SK-N-SH (cell line): Measurements from ENCODE around the gene ZNRF4. TPM values are rescaled to one million over a fixed set of nuclear protein-coding genes. Genes with fewer than 3 reads are reported as not detected.

Source experiments
- CTCF ChIA-PET: fragments of 300-600, 350-600 bp; formaldehyde crosslinking; extraction: SDS; loops from one replicate; lab custom pipeline; 2021; lab: Yijun Ruan, JAX
- POLR2A ChIA-PET: fragments of 350-600 bp; sonication (Branson Sonifier 250); formaldehyde crosslinking; extraction: SDS; loops from one replicate; lab custom pipeline; 2020; ENCODE audit warnings: antibody characterized with exemption, inconsistent platforms; lab: Yijun Ruan, JAX
- DNase-seq: peaks from one replicate; pipeline ENCODE4 v3.0.0; 2012
- H2AFZ ChIP-seq: fragments of 200-600 bp; sonication (generic); 2 replicates; pipeline ENCODE4 v1.8.1; 2016; ENCODE audit warnings: antibody characterized with exemption, mild to moderate bottlenecking, low read depth
- H3F3A ChIP-seq: fragments of 200-600 bp; sonication (generic); replicated peaks from 2 replicates; pipeline ENCODE3; 2016; ENCODE audit warnings: antibody characterized with exemption, mild to moderate bottlenecking; ENCODE audit not compliant: insufficient read depth
- H3K27ac ChIP-seq, 2 experiments: fragments of 200-500 bp in 1 of 2; fragments of 200-600 bp in 1 of 2; sonication (Bioruptor generic) in 1 of 2; sonication (generic), shearing (Covaris generic) in 1 of 2; 2 replicates each; pipeline versions ENCODE4 v1.5.1 to v1.6.1; 2014 to 2016; ENCODE audit warnings: low read depth in 2 of 2, inconsistent platforms in 1 of 2, low read length in 1 of 2, mild to moderate bottlenecking in 1 of 2, mixed read lengths in 1 of 2
- H3K27me3 ChIP-seq: fragments of 200-600 bp; sonication (generic), shearing (Covaris generic); 2 replicates; pipeline ENCODE4 v1.6.1; 2016; ENCODE audit warnings: mixed run types; ENCODE audit not compliant: insufficient read depth
- H3K36me3 ChIP-seq, 2 experiments: fragments of 200-500 bp in 1 of 2; fragments of 200-600 bp in 1 of 2; sonication (Bioruptor generic) in 1 of 2; sonication (generic) in 1 of 2; replicated peaks in 1 of 2; 2 replicates each; pipeline versions ENCODE3 to v1.5.1; 2014 to 2016; ENCODE audit warnings: low read length in 1 of 2, mild to moderate bottlenecking in 1 of 2; ENCODE audit not compliant: insufficient read depth in 2 of 2, control insufficient read depth in 1 of 2
- H3K4me1 ChIP-seq, 2 experiments: fragments of 200-500 bp in 1 of 2; fragments of 200-600 bp in 1 of 2; sonication (Bioruptor generic) in 1 of 2; sonication (generic), shearing (Covaris generic) in 1 of 2; 2 replicates each; pipeline versions ENCODE4 v1.5.1 to v1.6.1; 2014 to 2016; ENCODE audit warnings: low read depth in 1 of 2, low read length in 1 of 2, mixed run types in 1 of 2; ENCODE audit not compliant: insufficient read depth in 2 of 2, control insufficient read depth in 1 of 2
- H3K4me2 ChIP-seq: fragments of 200-600 bp; sonication (generic), shearing (Covaris generic); 2 replicates; pipeline ENCODE4 v1.6.1; 2017; ENCODE audit warnings: mixed run types
- H3K4me3 ChIP-seq, 2 experiments: fragments of 200-500 bp in 1 of 2; fragments of 200-600 bp in 1 of 2; sonication (Bioruptor generic) in 1 of 2; sonication (generic), shearing (Covaris generic) in 1 of 2; 2 replicates each; pipeline versions ENCODE4 v1.5.1 to v1.8.1; 2014 to 2016; ENCODE audit warnings: low read depth in 2 of 2, inconsistent platforms in 1 of 2, low read length in 1 of 2, mild to moderate bottlenecking in 1 of 2, mixed read lengths in 1 of 2, moderate library complexity in 1 of 2
- H3K79me2 ChIP-seq: fragments of 200-600 bp; sonication (generic); 2 replicates; pipeline ENCODE4 v1.8.1; 2017; ENCODE audit warnings: mild to moderate bottlenecking; ENCODE audit not compliant: insufficient read depth
- H3K9ac ChIP-seq: fragments of 200-600 bp; sonication (generic); 2 replicates; pipeline ENCODE4 v1.6.1; 2017; ENCODE audit warnings: mixed run types
- H3K9me2 ChIP-seq: fragments of 200-600 bp; sonication (generic); 2 replicates; pipeline ENCODE4 v1.6.1; 2017; ENCODE audit warnings: mixed run types
- H3K9me3 ChIP-seq: fragments of 200-600 bp; sonication (generic); 2 replicates; pipeline ENCODE4 v1.6.1; 2017; ENCODE audit warnings: mixed run types, mild to moderate bottlenecking, moderate library complexity
- H4K20me1 ChIP-seq: fragments of 200-600 bp; sonication (generic); 2 replicates; pipeline ENCODE4 v1.6.1; 2017; ENCODE audit warnings: mild to moderate bottlenecking, mixed run types; ENCODE audit not compliant: insufficient read depth
- CHD2 ChIP-seq: fragments of 150-350 bp; IDR thresholded peaks from 2 replicates; pipeline ENCODE4 v1.6.1; 2018; ENCODE audit warnings: low read length; ENCODE audit not compliant: partially characterized antibody
- EZH2phosphoT487 ChIP-seq: fragments of 200-600 bp; sonication (generic); IDR thresholded peaks from 2 replicates; pipeline ENCODE4 v1.6.1; 2017; ENCODE audit warnings: low read depth, mixed run types, mild to moderate bottlenecking, antibody characterized with exemption, moderate library complexity, borderline replicate concordance
- FOSL2 ChIP-seq: IDR thresholded peaks from 2 replicates; pipeline ENCODE4 v1.4.0; 2012; ENCODE audit warnings: low read depth, mild to moderate bottlenecking, moderate library complexity, borderline replicate concordance
- FOXJ3 ChIP-seq: sonication (generic); formaldehyde crosslinking; IDR thresholded peaks from 2 replicates; pipeline ENCODE4 v1.5.1; 2020; ENCODE audit warnings: mild to moderate bottlenecking, missing genetic modification reagents
- GATA2 ChIP-seq: sonication (generic); formaldehyde crosslinking; IDR thresholded peaks from 2 replicates; pipeline ENCODE4 v1.5.0; 2020; ENCODE audit warnings: mild to moderate bottlenecking, missing genetic modification reagents
- MAX ChIP-seq: IDR thresholded peaks from 2 replicates; pipeline ENCODE4 v1.4.0; 2012; ENCODE audit warnings: low read depth
- MEF2A ChIP-seq: IDR thresholded peaks from 2 replicates; pipeline ENCODE4 v1.4.0; 2012; ENCODE audit warnings: low read depth, borderline replicate concordance
- MXI1 ChIP-seq: IDR thresholded peaks from 2 replicates; pipeline ENCODE4 v1.6.1; 2012; ENCODE audit warnings: mild to moderate bottlenecking, low read depth, low read length, improper control_type of control experiment
- NRF1 ChIP-seq: IDR thresholded peaks from 2 replicates; pipeline ENCODE4 v1.6.1; 2012; ENCODE audit warnings: low read depth, mild to moderate bottlenecking, low read length
- RAD21 ChIP-seq: IDR thresholded peaks from 2 replicates; pipeline ENCODE4 v1.6.1; 2012; ENCODE audit warnings: mild to moderate bottlenecking, low read length
- RXRA ChIP-seq: IDR thresholded peaks from 2 replicates; pipeline ENCODE4 v1.4.0; 2012; ENCODE audit warnings: low read depth, mild to moderate bottlenecking, borderline replicate concordance
- SIN3A ChIP-seq: IDR thresholded peaks from 2 replicates; pipeline ENCODE4 v1.6.1; 2012; ENCODE audit warnings: low read depth, mild to moderate bottlenecking, low read length, moderate library complexity, borderline replicate concordance
- SMC3 ChIP-seq: IDR thresholded peaks from 2 replicates; pipeline ENCODE4 v1.6.1; 2012; ENCODE audit warnings: low read depth, low read length, improper control_type of control experiment
- TCF12 ChIP-seq: IDR thresholded peaks from 2 replicates; pipeline ENCODE4 v1.4.0; 2012
- TEAD4 ChIP-seq: IDR thresholded peaks from 2 replicates; pipeline ENCODE4 v1.4.0; 2012; ENCODE audit warnings: mild to moderate bottlenecking, borderline replicate concordance; ENCODE audit not compliant: insufficient read depth
- USF2 ChIP-seq: fragments of 150-350 bp; IDR thresholded peaks from 2 replicates; pipeline ENCODE4 v1.6.1; 2017; ENCODE audit warnings: antibody characterized with exemption, low read length, low read depth, borderline replicate concordance
- ZBTB33 ChIP-seq: IDR thresholded peaks from 2 replicates; pipeline ENCODE4 v1.4.0; 2012; ENCODE audit warnings: low read depth, borderline replicate concordance
- WGBS: methylation state at CpG from one replicate; pipeline ENCODE4 v1.1.6; 2017; ENCODE audit warnings: low lambda C conversion rate; 5-methylcytosine and 5-hydroxymethylcytosine counted together
- polyA plus RNA-seq, 3 experiments: library from polyadenylated mRNA; depleted of rRNA; stranded (reverse); fragments of >200 nt; gene quantifications; 2 replicates each; pipeline ENCODE4 v1.2.3, GENCODE V29; 2012
- TF ChIP-seq, protein P1 (sequence below): fragments of 150-350 bp; IDR thresholded peaks from 2 replicates; pipeline ENCODE4 v1.6.1; 2016; ENCODE audit warnings: mild to moderate bottlenecking, low read depth, low read length
- TF ChIP-seq, protein P2 (sequence below): IDR thresholded peaks from 2 replicates; pipeline ENCODE4 v1.6.1; 2012; ENCODE audit warnings: mild to moderate bottlenecking, low read depth, low read length, moderate library complexity
- TF ChIP-seq, protein P3 (sequence below): IDR thresholded peaks from 2 replicates; pipeline ENCODE4; 2012

ZNRF4 gene
- polyA plus RNA-seq, 1 of the 3 experiments (the other 2 are of a cell fraction) = not detected

- WGBS = 40% methylated on average over 8 of the region's 8 CpGs
- no peaks in the 10 kb centered on the region for H4K20me1 ChIP-seq
- H3K4me1 ChIP-seq = no peaks in the 10 kb centered on the region; a peak in 1 of 4 replicates
- H3K9ac ChIP-seq = no peak overlapping the region
- H3K36me3 ChIP-seq = no peaks in the 10 kb centered on the region
- H3K9me2 ChIP-seq = no peaks in the 10 kb centered on the region
- no peaks in the 10 kb centered on the region for H3F3A ChIP-seq
- H3K4me2 ChIP-seq = no peak overlapping the region
- POLR2A ChIA-PET = no interaction called here
- no peak overlapping the region for H2AFZ ChIP-seq
- peaks cover 41% of the 10 kb centered on the region for H3K27me3 ChIP-seq
- no peak overlapping the region for H3K27ac ChIP-seq
- CTCF ChIA-PET = interaction anchor here (0.7 to 2.2 kb wide), 8 partner anchors 11 to 430 kb away, joined by 3 to 11 read pairs (median 4); no protein-coding TSS in a partner anchor
- H3K79me2 ChIP-seq = no peaks in the 10 kb centered on the region
- H3K4me3 ChIP-seq = no peak overlapping the region
- no peaks in the 10 kb centered on the region for H3K9me3 ChIP-seq
- no peak for DNase-seq
- TF ChIP-seq FOSL2 = no peak
- TF ChIP-seq, protein P1, sequence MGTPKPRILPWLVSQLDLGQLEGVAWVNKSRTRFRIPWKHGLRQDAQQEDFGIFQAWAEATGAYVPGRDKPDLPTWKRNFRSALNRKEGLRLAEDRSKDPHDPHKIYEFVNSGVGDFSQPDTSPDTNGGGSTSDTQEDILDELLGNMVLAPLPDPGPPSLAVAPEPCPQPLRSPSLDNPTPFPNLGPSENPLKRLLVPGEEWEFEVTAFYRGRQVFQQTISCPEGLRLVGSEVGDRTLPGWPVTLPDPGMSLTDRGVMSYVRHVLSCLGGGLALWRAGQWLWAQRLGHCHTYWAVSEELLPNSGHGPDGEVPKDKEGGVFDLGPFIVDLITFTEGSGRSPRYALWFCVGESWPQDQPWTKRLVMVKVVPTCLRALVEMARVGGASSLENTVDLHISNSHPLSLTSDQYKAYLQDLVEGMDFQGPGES = no peak
- no peak for TF ChIP-seq ZBTB33
- no peak for TF ChIP-seq SMC3
- TF ChIP-seq RAD21 = no peak
- no peak for TF ChIP-seq FOXJ3 (CRISPR knock-in tag)
- TF ChIP-seq, protein P2, sequence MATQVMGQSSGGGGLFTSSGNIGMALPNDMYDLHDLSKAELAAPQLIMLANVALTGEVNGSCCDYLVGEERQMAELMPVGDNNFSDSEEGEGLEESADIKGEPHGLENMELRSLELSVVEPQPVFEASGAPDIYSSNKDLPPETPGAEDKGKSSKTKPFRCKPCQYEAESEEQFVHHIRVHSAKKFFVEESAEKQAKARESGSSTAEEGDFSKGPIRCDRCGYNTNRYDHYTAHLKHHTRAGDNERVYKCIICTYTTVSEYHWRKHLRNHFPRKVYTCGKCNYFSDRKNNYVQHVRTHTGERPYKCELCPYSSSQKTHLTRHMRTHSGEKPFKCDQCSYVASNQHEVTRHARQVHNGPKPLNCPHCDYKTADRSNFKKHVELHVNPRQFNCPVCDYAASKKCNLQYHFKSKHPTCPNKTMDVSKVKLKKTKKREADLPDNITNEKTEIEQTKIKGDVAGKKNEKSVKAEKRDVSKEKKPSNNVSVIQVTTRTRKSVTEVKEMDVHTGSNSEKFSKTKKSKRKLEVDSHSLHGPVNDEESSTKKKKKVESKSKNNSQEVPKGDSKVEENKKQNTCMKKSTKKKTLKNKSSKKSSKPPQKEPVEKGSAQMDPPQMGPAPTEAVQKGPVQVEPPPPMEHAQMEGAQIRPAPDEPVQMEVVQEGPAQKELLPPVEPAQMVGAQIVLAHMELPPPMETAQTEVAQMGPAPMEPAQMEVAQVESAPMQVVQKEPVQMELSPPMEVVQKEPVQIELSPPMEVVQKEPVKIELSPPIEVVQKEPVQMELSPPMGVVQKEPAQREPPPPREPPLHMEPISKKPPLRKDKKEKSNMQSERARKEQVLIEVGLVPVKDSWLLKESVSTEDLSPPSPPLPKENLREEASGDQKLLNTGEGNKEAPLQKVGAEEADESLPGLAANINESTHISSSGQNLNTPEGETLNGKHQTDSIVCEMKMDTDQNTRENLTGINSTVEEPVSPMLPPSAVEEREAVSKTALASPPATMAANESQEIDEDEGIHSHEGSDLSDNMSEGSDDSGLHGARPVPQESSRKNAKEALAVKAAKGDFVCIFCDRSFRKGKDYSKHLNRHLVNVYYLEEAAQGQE = no peak
- no peak for TF ChIP-seq NRF1
- no peak for TF ChIP-seq MEF2A
- no peak for TF ChIP-seq TCF12
- no peak for TF ChIP-seq CHD2
- TF ChIP-seq, protein P3, sequence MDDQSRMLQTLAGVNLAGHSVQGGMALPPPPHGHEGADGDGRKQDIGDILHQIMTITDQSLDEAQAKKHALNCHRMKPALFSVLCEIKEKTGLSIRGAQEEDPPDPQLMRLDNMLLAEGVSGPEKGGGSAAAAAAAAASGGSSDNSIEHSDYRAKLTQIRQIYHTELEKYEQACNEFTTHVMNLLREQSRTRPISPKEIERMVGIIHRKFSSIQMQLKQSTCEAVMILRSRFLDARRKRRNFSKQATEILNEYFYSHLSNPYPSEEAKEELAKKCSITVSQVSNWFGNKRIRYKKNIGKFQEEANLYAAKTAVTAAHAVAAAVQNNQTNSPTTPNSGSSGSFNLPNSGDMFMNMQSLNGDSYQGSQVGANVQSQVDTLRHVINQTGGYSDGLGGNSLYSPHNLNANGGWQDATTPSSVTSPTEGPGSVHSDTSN = no peak
- no peak for TF ChIP-seq RXRA
- TF ChIP-seq USF2 = no peak
- TF ChIP-seq GATA2 (CRISPR knock-in tag) = no peak
- TF ChIP-seq TEAD4 = no peak
- no peak for TF ChIP-seq MAX
- TF ChIP-seq SIN3A = no peak
- TF ChIP-seq MXI1 = no peak
- no peak for TF ChIP-seq EZH2phosphoT487
Measured at GRCh38 chr19:5478925-5479588, 23.8 kb downstream of the ZNRF4 start.
